Trophoblast cell (in vitro differentiated cells and primary cell): ENCODE data around the gene TMPRSS6.

ENCODE experiments used
- DNase-seq, 2 donors: peaks; one replicate each; pipeline ENCODE4 v3.0.0-alpha.2; 2016
- H2AFZ ChIP-seq: 2 replicates; pipeline ENCODE4 v1.6.1; 2013; ENCODE audit warnings: low read length, moderate library complexity, mild to moderate bottlenecking; ENCODE audit not compliant: insufficient read depth, poor library complexity
- H2AK5ac ChIP-seq: 2 replicates; pipeline ENCODE4 v1.6.1; 2013; ENCODE audit warnings: mild to moderate bottlenecking, low read length
- H2BK120ac ChIP-seq: 2 replicates; pipeline ENCODE4 v1.6.1; 2013; ENCODE audit warnings: low read length, mild to moderate bottlenecking, moderate library complexity; ENCODE audit not compliant: insufficient read depth, poor library complexity
- H2BK12ac ChIP-seq: 2 replicates; pipeline ENCODE4 v1.6.1; 2013; ENCODE audit warnings: mild to moderate bottlenecking, low read length, moderate library complexity
- H2BK5ac ChIP-seq: 2 replicates; pipeline ENCODE4 v1.6.1; 2013; ENCODE audit warnings: low read length, low read depth, moderate library complexity, mild to moderate bottlenecking; ENCODE audit not compliant: poor library complexity
- H3K14ac ChIP-seq: 2 replicates; pipeline ENCODE4 v1.6.1; 2013; ENCODE audit warnings: mild to moderate bottlenecking, low read length
- H3K18ac ChIP-seq: 2 replicates; pipeline ENCODE4 v1.6.1; 2013; ENCODE audit warnings: mild to moderate bottlenecking, low read length
- H3K23ac ChIP-seq: 2 replicates; pipeline ENCODE4 v1.6.1; 2013; ENCODE audit warnings: low read length
- H3K27ac ChIP-seq: 2 replicates; pipeline ENCODE4 v1.5.1; 2013; ENCODE audit warnings: low read depth, mild to moderate bottlenecking, inconsistent platforms, low read length, moderate library complexity
- H3K27me3 ChIP-seq: 2 replicates; pipeline ENCODE4 v1.6.1; 2013; ENCODE audit warnings: inconsistent platforms, mild to moderate bottlenecking, low read length, moderate library complexity; ENCODE audit not compliant: insufficient read depth
- H3K36me3 ChIP-seq, 2 experiments: 1 replicate in 1 of 2; 2 replicates in 1 of 2; pipeline ENCODE4 v1.6.1; 2013; ENCODE audit warnings: low read length in 2 of 2, mild to moderate bottlenecking in 2 of 2, moderate library complexity in 1 of 2; ENCODE audit not compliant: insufficient read depth in 2 of 2, control insufficient read depth in 1 of 2
- H3K4ac ChIP-seq: 2 replicates; pipeline ENCODE4 v1.6.1; 2013; ENCODE audit warnings: low read depth, mild to moderate bottlenecking, low read length, moderate library complexity
- H3K4me1 ChIP-seq, 2 experiments: 1 replicate in 1 of 2; 2 replicates in 1 of 2; pipeline ENCODE4 v1.6.1; 2013; ENCODE audit warnings: low read length in 2 of 2, mild to moderate bottlenecking in 2 of 2, moderate library complexity in 1 of 2; ENCODE audit not compliant: insufficient read depth in 2 of 2, control insufficient read depth in 1 of 2
- H3K4me2 ChIP-seq: 2 replicates; pipeline ENCODE4 v1.6.1; 2013; ENCODE audit warnings: inconsistent platforms, mild to moderate bottlenecking, low read length, moderate library complexity
- H3K4me3 ChIP-seq: 2 replicates; pipeline ENCODE4 v1.5.1; 2013; ENCODE audit warnings: mild to moderate bottlenecking, low read depth, low read length, inconsistent platforms
- H3K79me1 ChIP-seq: one replicate; pipeline ENCODE4 v1.6.1; 2013; ENCODE audit warnings: low read length
- H3K79me2 ChIP-seq: 2 replicates; pipeline ENCODE4 v1.6.1; 2013; ENCODE audit warnings: low read length, mild to moderate bottlenecking; ENCODE audit not compliant: control insufficient read depth, insufficient read depth, poor library complexity
- H3K9ac ChIP-seq: 2 replicates; pipeline ENCODE4 v1.6.1; 2013; ENCODE audit warnings: mild to moderate bottlenecking, low read length
- H3K9me3 ChIP-seq: 2 replicates; pipeline ENCODE4 v1.6.1; 2013; ENCODE audit warnings: low read depth, mild to moderate bottlenecking, control low read depth, inconsistent platforms, low read length; ENCODE audit not compliant: insufficient read depth
- H4K12ac ChIP-seq: 2 replicates; pipeline ENCODE4 v1.6.1; 2013; ENCODE audit warnings: low read depth, mild to moderate bottlenecking, low read length, moderate library complexity
- H4K8ac ChIP-seq: 2 replicates; pipeline ENCODE4 v1.6.1; 2013; ENCODE audit warnings: low read depth, mild to moderate bottlenecking, low read length, moderate library complexity
- H4K91ac ChIP-seq: one replicate; pipeline ENCODE4 v1.6.1; 2013; ENCODE audit warnings: low read depth, mild to moderate bottlenecking, low read length, moderate library complexity
- WGBS: extraction: QIAGEN DNeasy Blood & Tissue Kit; methylation state at CpG from one replicate; pipeline ENCODE4 v1.1.7; 2013; ENCODE audit warnings: missing lambda C conversion rate; ENCODE audit not compliant: insufficient read length, insufficient coverage; ENCODE audit errors: extremely low coverage; 5-methylcytosine and 5-hydroxymethylcytosine counted together

Gene TMPRSS6

GRCh38 chr22:37155971-37156370, 46.5 kb upstream of the TMPRSS6 start:
- Histone ChIP-seq H3K18ac (no peak overlapping the region), H4K8ac (no peak overlapping the region), H2BK5ac (no peak overlapping the region), H3K27ac (no peak overlapping the region), H3K23ac (no peak overlapping the region), H3K79me1 (peaks cover 2% of the 10 kb centered on the region), H3K4me3 (no peak overlapping the region), H3K14ac (peak overlapping the region; percentile 3), H2AFZ (no peak overlapping the region), H2BK12ac (peak overlapping the region; percentile 38), H2BK120ac (peak overlapping the region; percentile 2), H3K4ac (no peak overlapping the region), H3K4me1 (peaks cover 8 to 14% of the 10 kb centered on the region in 2 experiments), H4K12ac (no peak overlapping the region), H4K91ac (peak overlapping the region; percentile 9), H3K4me2 (no peak overlapping the region), H3K9me3 (peaks cover 7% of the 10 kb centered on the region), H3K9ac (no peak overlapping the region), H3K36me3 (no peaks in the 10 kb centered on the region), H3K27me3 (no peaks in the 10 kb centered on the region), H2AK5ac (no peak overlapping the region), H3K79me2 (no peaks in the 10 kb centered on the region)
- DNase-seq: no peak
- no CpG with 5 or more reads among the region's 8 CpGs for WGBS

DNA sequence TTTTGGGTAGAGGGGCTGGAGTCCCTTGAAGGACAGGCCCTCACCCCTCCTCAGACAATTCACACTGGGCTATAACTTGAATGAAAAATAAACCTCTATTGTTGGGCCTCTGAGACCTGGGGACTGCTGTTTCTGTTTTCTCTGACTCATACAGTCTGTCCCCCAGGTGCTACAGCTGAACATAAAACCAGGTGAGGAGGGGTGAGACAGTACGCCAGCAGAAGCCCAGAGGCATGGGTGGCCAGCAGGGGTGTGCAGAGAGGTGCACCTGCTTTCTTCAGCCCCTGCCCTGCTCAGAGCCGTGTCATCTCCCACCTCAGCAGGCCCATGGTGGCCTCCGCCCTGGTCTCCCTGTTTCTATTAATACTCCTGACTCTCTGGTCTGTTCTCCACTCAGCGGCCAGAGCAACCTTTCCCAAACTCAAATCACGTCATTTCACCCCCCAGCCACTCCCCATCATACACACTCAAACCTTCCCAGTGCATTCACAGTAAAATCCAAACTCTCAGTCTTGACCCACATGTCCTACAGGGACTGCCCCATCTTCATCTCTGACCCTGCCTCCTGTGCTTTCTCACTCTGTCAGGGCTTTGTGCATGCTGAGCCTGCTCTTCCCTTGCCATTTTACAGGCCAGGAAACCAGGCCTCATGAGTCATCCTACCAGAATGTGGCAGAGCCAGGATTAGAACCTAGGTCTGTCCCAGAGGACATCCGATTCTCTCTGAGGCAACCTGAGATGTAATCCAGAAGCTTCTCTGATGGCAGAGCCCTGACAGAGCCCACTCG, 45.6 kb upstream of the TMPRSS6 start:
- H3K27me3 ChIP-seq: no peaks in the 10 kb centered on the region
- H3K18ac ChIP-seq: no peak overlapping the region
- no peaks in the 10 kb centered on the region for H3K36me3 ChIP-seq
- peaks cover 7% of the 10 kb centered on the region for H3K9me3 ChIP-seq
- no peak overlapping the region for H3K14ac ChIP-seq
- no peaks in the 10 kb centered on the region for H3K79me2 ChIP-seq
- peak; percentile 68 to 82 for DNase-seq
- H3K4me2 ChIP-seq: no peak overlapping the region
- H4K91ac ChIP-seq: peak overlapping the region; percentile 48
- H2AK5ac ChIP-seq: no peak overlapping the region
- H2AFZ ChIP-seq: no peak overlapping the region
- peaks cover 9 to 14% of the 10 kb centered on the region in 2 experiments for H3K4me1 ChIP-seq
- H3K4ac ChIP-seq: no peak overlapping the region
- H4K8ac ChIP-seq: no peak overlapping the region
- H2BK12ac ChIP-seq: no peak overlapping the region
- peak overlapping the region; percentile 31 for H3K27ac ChIP-seq
- H3K79me1 ChIP-seq: peaks cover 2% of the 10 kb centered on the region
- no peak overlapping the region for H3K23ac ChIP-seq
- WGBS: 100% methylated on average over 1 of the region's 7 CpGs
- no peak overlapping the region for H4K12ac ChIP-seq
- no peak overlapping the region for H3K4me3 ChIP-seq
- H2BK120ac ChIP-seq: no peak overlapping the region
- no peak overlapping the region for H2BK5ac ChIP-seq
- no peak overlapping the region for H3K9ac ChIP-seq

DNA sequence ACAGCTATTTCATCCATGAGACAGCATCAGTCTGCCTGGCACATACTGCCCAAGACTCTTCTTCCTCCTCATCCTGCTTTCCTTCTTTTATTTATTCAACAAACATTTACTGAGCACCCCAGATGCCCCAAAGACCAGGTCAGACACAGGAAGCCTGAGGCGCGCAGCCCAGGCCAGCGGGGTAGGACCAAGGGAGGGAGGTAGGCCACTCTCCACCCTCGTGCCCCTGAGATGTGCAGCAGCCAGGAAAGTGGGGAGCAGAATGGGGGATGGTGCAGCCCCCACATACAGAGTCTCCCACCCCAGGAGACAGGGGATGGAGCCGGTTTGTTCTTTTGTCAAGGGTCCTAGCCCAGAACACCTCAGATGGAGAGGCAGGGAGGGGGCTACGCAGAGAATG, 44.4 kb upstream of the TMPRSS6 start:
- Histone ChIP-seq H3K27ac (no peak overlapping the region), H3K4ac (no peak overlapping the region), H3K23ac (no peak overlapping the region), H3K9me3 (peaks cover 7% of the 10 kb centered on the region), H3K4me1 (peaks cover 15 to 23% of the 10 kb centered on the region in 2 experiments), H2AFZ (no peak overlapping the region), H3K79me1 (peaks cover 4% of the 10 kb centered on the region), H3K36me3 (no peaks in the 10 kb centered on the region), H4K91ac (no peak overlapping the region), H3K18ac (no peak overlapping the region), H2AK5ac (peak overlapping the region; percentile 36), H3K27me3 (no peaks in the 10 kb centered on the region), H3K14ac (no peak overlapping the region), H3K4me2 (no peak overlapping the region), H3K9ac (no peak overlapping the region), H2BK12ac (peak overlapping the region; percentile 23), H3K4me3 (no peak overlapping the region), H4K8ac (no peak overlapping the region), H2BK120ac (no peak overlapping the region), H2BK5ac (no peak overlapping the region), H4K12ac (no peak overlapping the region), H3K79me2 (no peaks in the 10 kb centered on the region)
- no peak for DNase-seq
- no CpG with 5 or more reads among the region's 6 CpGs for WGBS

DNA sequence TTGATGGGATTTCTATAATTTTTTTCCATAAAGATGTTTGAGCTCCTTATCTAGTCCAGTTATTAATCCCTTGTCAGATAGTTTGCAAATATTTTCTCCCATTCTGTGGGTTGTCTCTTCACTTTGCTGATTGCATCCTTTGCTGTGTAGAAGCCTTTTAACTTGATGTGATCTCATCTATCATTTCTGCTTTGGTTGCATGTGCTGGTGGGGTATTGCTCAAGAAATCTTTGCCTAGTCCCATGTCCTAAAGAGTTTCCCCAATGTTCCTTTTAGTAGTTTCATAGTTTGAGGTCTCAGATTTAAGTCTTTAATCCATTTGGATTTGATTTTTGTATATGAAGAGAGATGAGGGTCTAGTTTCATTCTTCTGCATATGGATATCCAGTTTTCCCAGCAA, 41.9 kb upstream of the TMPRSS6 start:
- Histone ChIP-seq H3K18ac (no peak overlapping the region), H3K4me3 (no peak overlapping the region), H2BK12ac (no peak overlapping the region), H3K79me2 (no peaks in the 10 kb centered on the region), H2AFZ (no peak overlapping the region), H3K14ac (no peak overlapping the region), H3K4me1 (peaks cover 15 to 23% of the 10 kb centered on the region in 2 experiments), H3K27ac (no peak overlapping the region), H4K91ac (no peak overlapping the region), H2BK5ac (no peak overlapping the region), H3K36me3 (no peaks in the 10 kb centered on the region), H4K12ac (no peak overlapping the region), H3K27me3 (no peaks in the 10 kb centered on the region), H3K9ac (no peak overlapping the region), H3K9me3 (peaks cover 5% of the 10 kb centered on the region), H2AK5ac (no peak overlapping the region), H3K4ac (no peak overlapping the region), H2BK120ac (no peak overlapping the region), H3K79me1 (peaks cover 4% of the 10 kb centered on the region), H3K23ac (no peak overlapping the region), H4K8ac (no peak overlapping the region), H3K4me2 (no peak overlapping the region)
- DNase-seq: no peak
